Hepatocyte (in vitro differentiated cells): ENCODE data around the gene NAA11.

ENCODE experiments used
- CTCF ChIP-seq: fragments of 200-600 bp; sonication (generic); IDR thresholded peaks from 2 replicates; pipeline ENCODE4 v1.5.1; 2016; ENCODE audit warnings: antibody characterized with exemption, mild to moderate bottlenecking; ENCODE audit not compliant: poor library complexity
- EZH2 ChIP-seq: fragments of 200-600 bp; sonication (generic); IDR thresholded peaks from 2 replicates; pipeline ENCODE4 v1.6.1; 2016; ENCODE audit warnings: antibody characterized with exemption, mild to moderate bottlenecking, borderline replicate concordance

GRCh38 chr4:79300280-79300679 is 25.6 kb downstream of the NAA11 start:
- no peak for TF ChIP-seq CTCF
- TF ChIP-seq EZH2 = no peak
